Smooth muscle cell (in vitro differentiated cells): ENCODE data around the gene ZFP57. TPM values are rescaled to one million over a fixed set of nuclear protein-coding genes. Genes with fewer than 3 reads are reported as not detected.

Source experiments
- DNase-seq: peaks from one replicate; lab custom pipeline; 2025; ENCODE audit not compliant: unreplicated experiment; lab: John Stamatoyannopoulos, UW
- H2AFZ ChIP-seq: fragments of 200-600 bp; sonication (generic); 2 replicates; pipeline ENCODE4 v1.6.0; 2016; ENCODE audit warnings: antibody characterized with exemption, low read depth, mild to moderate bottlenecking
- H3F3A ChIP-seq: fragments of 200-600 bp; sonication (generic); 2 replicates; pipeline ENCODE4 v1.6.0; 2017; ENCODE audit warnings: antibody characterized with exemption, low read depth
- H3K27ac ChIP-seq: fragments of 200-600 bp; sonication (generic); 2 replicates; pipeline ENCODE4 v1.5.1; 2016; ENCODE audit warnings: low read depth, mild to moderate bottlenecking
- H3K27me3 ChIP-seq: fragments of 200-600 bp; sonication (generic); 2 replicates; pipeline ENCODE4 v1.6.1; 2016; ENCODE audit warnings: low read depth, mild to moderate bottlenecking
- H3K36me3 ChIP-seq: fragments of 200-600 bp; sonication (generic); 2 replicates; pipeline ENCODE4 v1.5.1; 2016; ENCODE audit warnings: low read depth
- H3K4me1 ChIP-seq: fragments of 200-600 bp; sonication (generic); 2 replicates; pipeline ENCODE4 v1.5.1; 2016; ENCODE audit warnings: low read depth
- H3K4me2 ChIP-seq: fragments of 200-600 bp; sonication (generic); 2 replicates; pipeline ENCODE4 v1.6.0; 2016; ENCODE audit warnings: mild to moderate bottlenecking
- H3K4me3 ChIP-seq: fragments of 200-600 bp; sonication (generic); 2 replicates; pipeline ENCODE4 v1.5.1; 2016; ENCODE audit warnings: mild to moderate bottlenecking
- H3K79me2 ChIP-seq: fragments of 200-600 bp; sonication (generic); 2 replicates; pipeline ENCODE4 v1.6.0; 2016; ENCODE audit warnings: low read depth, mild to moderate bottlenecking
- H3K9ac ChIP-seq: fragments of 200-600 bp; sonication (generic); 2 replicates; pipeline ENCODE4 v1.6.0; 2016; ENCODE audit warnings: low read depth
- H3K9me3 ChIP-seq: fragments of 200-600 bp; sonication (generic); replicated peaks from 2 replicates; pipeline ENCODE4 v1.5.1; 2016; ENCODE audit warnings: low read depth
- H4K20me1 ChIP-seq: fragments of 200-600 bp; sonication (generic); 2 replicates; pipeline ENCODE4 v1.6.0; 2016; ENCODE audit warnings: low read depth
- WGBS: methylation state at CpG from one replicate; pipeline ENCODE4 v1.1.7; 2016; ENCODE audit warnings: low lambda C conversion rate; 5-methylcytosine and 5-hydroxymethylcytosine counted together
- polyA plus RNA-seq: library from polyadenylated mRNA; unstranded; fragments of >200 nt; fragmentation: Nextera tagmentation; extraction: Ambion mirVana; gene quantifications from 2 replicates; pipeline ENCODE4 v1.2.1, GENCODE V29; 2016
- total RNA-seq: library from RNA; depleted of rRNA; stranded (reverse); fragments of >200 nt; gene quantifications from 2 replicates; pipeline ENCODE4 v1.2.3, GENCODE V29; 2014
- TF ChIP-seq, protein P1 (sequence below): fragments of 200-600 bp; sonication (generic); IDR thresholded peaks from 2 replicates; pipeline ENCODE4 v1.5.1; 2017; ENCODE audit warnings: borderline replicate concordance, mild to moderate bottlenecking, antibody characterized with exemption; ENCODE audit not compliant: insufficient read depth, poor library complexity, severe bottlenecking

The ZFP57 gene
- total and polyA plus RNA-seq, 2 experiments from 2014 or later = not detected

DNA sequence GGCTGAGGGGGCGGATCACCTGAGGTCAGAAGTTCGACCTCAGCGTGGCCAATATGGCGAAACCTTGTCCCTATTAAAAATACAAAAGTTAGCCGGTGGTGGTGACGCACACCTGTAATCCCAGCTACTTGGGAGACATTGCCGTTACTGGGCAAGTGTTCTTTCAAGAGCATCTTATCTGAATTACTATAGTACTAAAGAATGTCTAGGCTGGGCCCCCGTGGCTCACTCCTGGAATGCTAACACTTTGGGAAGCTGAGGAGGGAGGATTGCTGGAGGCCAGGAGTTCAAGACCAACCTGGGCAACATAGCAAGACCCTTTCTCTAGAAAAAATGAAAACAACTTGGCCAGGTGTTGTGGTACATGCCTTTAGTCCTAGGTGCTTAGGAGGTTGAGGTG lies 859 bp upstream of the ZFP57 start:
- Histone ChIP-seq H3K36me3 (no peaks in the 10 kb centered on the region), H4K20me1 (no peaks in the 10 kb centered on the region), H3K9me3 (no peaks in the 10 kb centered on the region), H3K4me2 (no peak overlapping the region), H3K79me2 (no peaks in the 10 kb centered on the region), H3K9ac (no peak overlapping the region), H3K4me3 (no peak overlapping the region), H3K27ac (no peak overlapping the region), H3K4me1 (no peaks in the 10 kb centered on the region), H3F3A (no peaks in the 10 kb centered on the region), H2AFZ (no peak overlapping the region), H3K27me3 (no peaks in the 10 kb centered on the region)
- DNase-seq = no peak
- TF ChIP-seq, protein P1, sequence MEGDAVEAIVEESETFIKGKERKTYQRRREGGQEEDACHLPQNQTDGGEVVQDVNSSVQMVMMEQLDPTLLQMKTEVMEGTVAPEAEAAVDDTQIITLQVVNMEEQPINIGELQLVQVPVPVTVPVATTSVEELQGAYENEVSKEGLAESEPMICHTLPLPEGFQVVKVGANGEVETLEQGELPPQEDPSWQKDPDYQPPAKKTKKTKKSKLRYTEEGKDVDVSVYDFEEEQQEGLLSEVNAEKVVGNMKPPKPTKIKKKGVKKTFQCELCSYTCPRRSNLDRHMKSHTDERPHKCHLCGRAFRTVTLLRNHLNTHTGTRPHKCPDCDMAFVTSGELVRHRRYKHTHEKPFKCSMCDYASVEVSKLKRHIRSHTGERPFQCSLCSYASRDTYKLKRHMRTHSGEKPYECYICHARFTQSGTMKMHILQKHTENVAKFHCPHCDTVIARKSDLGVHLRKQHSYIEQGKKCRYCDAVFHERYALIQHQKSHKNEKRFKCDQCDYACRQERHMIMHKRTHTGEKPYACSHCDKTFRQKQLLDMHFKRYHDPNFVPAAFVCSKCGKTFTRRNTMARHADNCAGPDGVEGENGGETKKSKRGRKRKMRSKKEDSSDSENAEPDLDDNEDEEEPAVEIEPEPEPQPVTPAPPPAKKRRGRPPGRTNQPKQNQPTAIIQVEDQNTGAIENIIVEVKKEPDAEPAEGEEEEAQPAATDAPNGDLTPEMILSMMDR = no peak
- WGBS = 89% methylated on average over 8 of the region's 8 CpGs

DNA sequence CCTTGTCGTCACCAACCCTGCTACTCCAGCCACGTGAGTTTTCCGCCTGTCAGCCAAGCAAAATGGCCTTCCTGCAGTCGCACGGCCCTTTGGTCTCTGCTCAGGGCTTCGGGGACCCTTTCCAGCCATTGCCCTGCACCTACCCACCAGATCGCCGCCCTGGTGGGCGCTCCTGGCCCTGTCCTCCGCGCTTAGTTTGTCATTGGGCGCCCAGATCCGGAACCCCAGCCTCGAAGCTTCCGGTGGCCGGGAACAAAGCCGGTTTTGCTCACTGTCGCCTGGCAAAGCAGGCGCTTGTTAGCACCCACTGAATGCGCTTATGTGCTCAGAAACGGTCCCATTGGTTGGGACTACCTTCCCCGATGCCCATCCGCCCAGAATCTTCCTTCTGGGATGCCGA lies 536 bp downstream of the ZFP57 start:
- H3K27ac ChIP-seq = no peak overlapping the region
- no peak overlapping the region for H3K9ac ChIP-seq
- H3F3A ChIP-seq = no peaks in the 10 kb centered on the region
- TF ChIP-seq, protein P1 = no peak
- no peaks in the 10 kb centered on the region for H3K27me3 ChIP-seq
- no peaks in the 10 kb centered on the region for H4K20me1 ChIP-seq
- no peak overlapping the region for H3K4me2 ChIP-seq
- no peak overlapping the region for H2AFZ ChIP-seq
- H3K4me1 ChIP-seq = no peaks in the 10 kb centered on the region
- H3K9me3 ChIP-seq = no peaks in the 10 kb centered on the region
- H3K79me2 ChIP-seq = no peaks in the 10 kb centered on the region
- 93% methylated on average over 24 of the region's 24 CpGs for WGBS
- H3K36me3 ChIP-seq = no peaks in the 10 kb centered on the region
- no peak overlapping the region for H3K4me3 ChIP-seq
- DNase-seq = no peak

DNA sequence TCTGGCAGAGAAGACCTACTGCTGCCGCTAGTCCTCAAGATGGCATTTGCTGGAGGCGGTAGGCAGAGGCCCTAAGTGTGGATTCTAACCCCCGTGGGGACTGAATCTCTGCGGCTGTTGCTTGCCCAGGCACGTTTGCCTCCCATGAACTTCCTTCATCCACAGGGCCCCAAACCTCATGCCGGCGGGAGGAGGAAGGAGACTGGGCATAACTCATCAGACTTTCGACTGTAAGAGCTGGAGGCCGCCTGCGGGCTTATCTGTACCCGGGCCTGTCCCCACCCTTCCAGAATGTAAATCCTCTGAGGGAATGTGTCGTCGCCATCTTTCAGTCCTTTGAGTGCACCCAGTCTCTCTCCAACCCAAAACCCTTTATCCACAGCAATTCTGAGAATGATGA lies 990 bp downstream of the ZFP57 start:
- Histone ChIP-seq H2AFZ (no peak overlapping the region), H3K9ac (no peak overlapping the region), H3K27ac (no peak overlapping the region)

DNA sequence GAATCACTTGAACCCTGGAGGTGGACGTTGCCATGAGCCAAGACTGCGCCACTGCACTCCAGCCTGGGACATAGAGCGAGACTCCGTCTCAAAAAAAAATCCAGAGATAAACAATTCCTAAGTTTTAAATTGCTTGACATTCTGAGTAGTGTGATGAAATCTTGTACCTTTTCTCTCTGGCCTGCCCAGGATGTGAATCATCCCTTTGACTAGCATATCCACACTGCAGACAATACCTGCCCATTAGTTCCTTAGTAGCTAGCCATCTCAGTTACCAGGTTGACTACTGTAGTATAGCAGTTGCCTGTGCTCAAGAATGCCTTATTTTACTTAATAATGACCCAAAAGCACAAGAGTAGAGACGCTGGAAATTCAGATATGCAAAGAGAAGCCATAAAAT lies 2.8 kb downstream of the ZFP57 start:
- Histone ChIP-seq H4K20me1 (no peaks in the 10 kb centered on the region), H3K36me3 (no peaks in the 10 kb centered on the region), H3K4me3 (no peak overlapping the region), H3K27ac (peak overlapping the region; percentile 28), H3K4me2 (no peak overlapping the region), H3K4me1 (no peaks in the 10 kb centered on the region), H3K27me3 (no peaks in the 10 kb centered on the region), H2AFZ (no peak overlapping the region), H3K9me3 (no peaks in the 10 kb centered on the region), H3K9ac (no peak overlapping the region), H3F3A (no peaks in the 10 kb centered on the region), H3K79me2 (no peaks in the 10 kb centered on the region)
- no peak for DNase-seq
- WGBS = 79% methylated on average over 5 of the region's 5 CpGs
- TF ChIP-seq, protein P1 = no peak

More for the DNA sequence above, 990 bp downstream of the ZFP57 start:
- no peaks in the 10 kb centered on the region for H3K9me3 ChIP-seq
- no peaks in the 10 kb centered on the region for H4K20me1 ChIP-seq
- no peaks in the 10 kb centered on the region for H3K79me2 ChIP-seq
- no peaks in the 10 kb centered on the region for H3K27me3 ChIP-seq
- H3K4me1 ChIP-seq = no peaks in the 10 kb centered on the region
- H3K36me3 ChIP-seq = no peaks in the 10 kb centered on the region
- TF ChIP-seq, protein P1 = no peak
- H3K4me3 ChIP-seq = no peak overlapping the region
- H3K4me2 ChIP-seq = no peak overlapping the region
- no peaks in the 10 kb centered on the region for H3F3A ChIP-seq
- no peak for DNase-seq
- whole genome bisulfite sequencing = 70% methylated on average over 13 of the region's 13 CpGs
